HepG2 (cell line): ENCODE results near the gene GNAI2. TPM values are rescaled to one million over a fixed set of nuclear protein-coding genes. Genes with fewer than 3 reads are reported as not detected.

Experiments used
- CBX2 ChIP-seq, 2 experiments: fragments of 200-600 bp in 1 of 2; sonication (generic); formaldehyde crosslinking in 1 of 2; IDR thresholded peaks; 2 replicates each; pipeline versions ENCODE4 v1.7.0 to v1.8.1; 2018 to 2022; ENCODE audit warnings: low read depth in 2 of 2, low read length in 1 of 2, mild to moderate bottlenecking in 1 of 2, missing genetic modification reagents in 1 of 2
- CHCHD3 ChIP-seq: sonication (generic); formaldehyde crosslinking; IDR thresholded peaks from 2 replicates; pipeline ENCODE4 v1.8.0; 2022; ENCODE audit warnings: mild to moderate bottlenecking, missing genetic modification reagents, moderate library complexity
- GABPA ChIP-seq, 2 experiments: IDR thresholded peaks; 2 replicates each; pipeline ENCODE4 v1.6.1; 2011 to 2016; ENCODE audit warnings: low read depth in 2 of 2, low read length in 1 of 2, missing biosample characterization in 1 of 2, missing genetic modification characterization in 1 of 2
- HIVEP1 ChIP-seq: sonication (generic); formaldehyde crosslinking; IDR thresholded peaks from 2 replicates; pipeline ENCODE4 v1.4.0; 2020; ENCODE audit warnings: mild to moderate bottlenecking, missing genetic modification reagents
- HNF4A ChIP-seq: sonication (generic); formaldehyde crosslinking; IDR thresholded peaks from 2 replicates; pipeline ENCODE4 v1.4.0; 2020; ENCODE audit warnings: missing genetic modification reagents
- KAT7 ChIP-seq: IDR thresholded peaks from 2 replicates; pipeline ENCODE4 v1.6.1; 2018; ENCODE audit warnings: borderline replicate concordance, missing compliant biosample characterization
- MTA1 ChIP-seq: sonication (generic); formaldehyde crosslinking; IDR thresholded peaks from 2 replicates; pipeline ENCODE4 v1.4.0; 2020; ENCODE audit warnings: missing genetic modification reagents, mild to moderate bottlenecking, borderline replicate concordance
- MYC ChIP-seq: sonication (generic); formaldehyde crosslinking; IDR thresholded peaks from 2 replicates; pipeline ENCODE4 v1.9.0; 2021; ENCODE audit warnings: missing genetic modification reagents, borderline replicate concordance
- NFYB ChIP-seq: sonication (generic); formaldehyde crosslinking; IDR thresholded peaks from 2 replicates; pipeline ENCODE4 v1.4.0; 2020; ENCODE audit warnings: missing genetic modification reagents
- NRL ChIP-seq: sonication (generic); formaldehyde crosslinking; IDR thresholded peaks from 2 replicates; pipeline ENCODE4 v1.5.0; 2020; ENCODE audit warnings: missing genetic modification reagents, mild to moderate bottlenecking, moderate library complexity, borderline replicate concordance
- PAF1 ChIP-seq: IDR thresholded peaks from 2 replicates; pipeline ENCODE4 v1.6.1; 2016; ENCODE audit warnings: missing genetic modification reagents, missing compliant biosample characterization
- RBAK ChIP-seq: sonication (generic); formaldehyde crosslinking; IDR thresholded peaks from 2 replicates; pipeline ENCODE4 v1.5.1; 2020; ENCODE audit warnings: mild to moderate bottlenecking, missing genetic modification reagents
- RCOR2 ChIP-seq: IDR thresholded peaks from 2 replicates; pipeline ENCODE4 v1.6.1; 2016; ENCODE audit warnings: missing biosample characterization, missing genetic modification reagents
- SIX4 ChIP-seq: sonication (generic); formaldehyde crosslinking; IDR thresholded peaks from 2 replicates; pipeline ENCODE4 v1.4.0; 2020; ENCODE audit warnings: missing genetic modification reagents
- SOX5 ChIP-seq: IDR thresholded peaks from 2 replicates; pipeline ENCODE4 v1.6.1; 2016; ENCODE audit warnings: borderline replicate concordance
- SP140L ChIP-seq: sonication (generic); formaldehyde crosslinking; IDR thresholded peaks from 2 replicates; pipeline ENCODE4 v1.4.0; 2020; ENCODE audit warnings: missing genetic modification reagents, borderline replicate concordance
- TGIF2 ChIP-seq: IDR thresholded peaks from 2 replicates; pipeline ENCODE4 v1.6.1; 2016; ENCODE audit warnings: control low read depth, missing compliant biosample characterization
- ZBTB7A ChIP-seq: sonication (generic); formaldehyde crosslinking; IDR thresholded peaks from 2 replicates; pipeline ENCODE4 v1.8.0; 2022; ENCODE audit warnings: mild to moderate bottlenecking, missing genetic modification reagents
- ZNF136 ChIP-seq: sonication (generic); formaldehyde crosslinking; IDR thresholded peaks from 2 replicates; pipeline ENCODE4 v1.8.1; 2022; ENCODE audit warnings: low read depth, mild to moderate bottlenecking, moderate library complexity, missing genetic modification reagents
- ZNF816 ChIP-seq: sonication (generic); formaldehyde crosslinking; IDR thresholded peaks from 2 replicates; pipeline ENCODE4 v1.8.0; 2022; ENCODE audit warnings: missing genetic modification reagents, mild to moderate bottlenecking, borderline replicate concordance
- polyA plus RNA-seq, 8 experiments: library from polyadenylated mRNA; depleted of rRNA in 3 of 8; stranded (reverse) in 7 of 8; unstranded in 1 of 8; fragments of >200 nt; fragmentation: Illumina TruSeq in 4 of 8; extraction: Trizol in 4 of 8; gene quantifications; 2 replicates each; pipeline versions ENCODE4 v1.2.1 to v1.2.3, GENCODE V29; 2011 to 2016; ENCODE audit warnings: low read depth in 4 of 8, missing spikeins in 1 of 8, mixed read lengths in 1 of 8; ENCODE audit not compliant: insufficient read depth in 1 of 8
- total RNA-seq, 5 experiments: library from RNA; depleted of rRNA; stranded (reverse); fragments of >200 nt; fragmentation: Illumina TruSeq; extraction: Trizol; gene quantifications; 2 replicates each; pipeline ENCODE4 v1.2.3, GENCODE V29; 2016; ENCODE audit warnings: low read depth in 1 of 5
- TF ChIP-seq, protein P1 (sequence below): sonication (generic); formaldehyde crosslinking; IDR thresholded peaks from 2 replicates; pipeline ENCODE4 v1.8.1; 2023; ENCODE audit warnings: mild to moderate bottlenecking, moderate library complexity, missing genetic modification reagents
- TF ChIP-seq, protein P2 (sequence below): sonication (generic); formaldehyde crosslinking; IDR thresholded peaks from 2 replicates; pipeline ENCODE4 v1.4.0; 2020; ENCODE audit warnings: missing genetic modification reagents
- TF ChIP-seq, protein P3 (sequence below): sonication (generic); formaldehyde crosslinking; IDR thresholded peaks from 2 replicates; pipeline ENCODE4 v1.4.0; 2020; ENCODE audit warnings: mild to moderate bottlenecking, missing genetic modification reagents
- TF ChIP-seq, protein P4 (sequence below): sonication (generic); formaldehyde crosslinking; IDR thresholded peaks from 2 replicates; pipeline ENCODE4 v1.5.0; 2020; ENCODE audit warnings: missing genetic modification reagents

GNAI2 gene
- total and polyA plus RNA-seq, 2 of the 13 experiments (the other 11 are each of a cell fraction or from before 2014, with no cell fraction given), result 51.1 to 66.2 TPM

DNA sequence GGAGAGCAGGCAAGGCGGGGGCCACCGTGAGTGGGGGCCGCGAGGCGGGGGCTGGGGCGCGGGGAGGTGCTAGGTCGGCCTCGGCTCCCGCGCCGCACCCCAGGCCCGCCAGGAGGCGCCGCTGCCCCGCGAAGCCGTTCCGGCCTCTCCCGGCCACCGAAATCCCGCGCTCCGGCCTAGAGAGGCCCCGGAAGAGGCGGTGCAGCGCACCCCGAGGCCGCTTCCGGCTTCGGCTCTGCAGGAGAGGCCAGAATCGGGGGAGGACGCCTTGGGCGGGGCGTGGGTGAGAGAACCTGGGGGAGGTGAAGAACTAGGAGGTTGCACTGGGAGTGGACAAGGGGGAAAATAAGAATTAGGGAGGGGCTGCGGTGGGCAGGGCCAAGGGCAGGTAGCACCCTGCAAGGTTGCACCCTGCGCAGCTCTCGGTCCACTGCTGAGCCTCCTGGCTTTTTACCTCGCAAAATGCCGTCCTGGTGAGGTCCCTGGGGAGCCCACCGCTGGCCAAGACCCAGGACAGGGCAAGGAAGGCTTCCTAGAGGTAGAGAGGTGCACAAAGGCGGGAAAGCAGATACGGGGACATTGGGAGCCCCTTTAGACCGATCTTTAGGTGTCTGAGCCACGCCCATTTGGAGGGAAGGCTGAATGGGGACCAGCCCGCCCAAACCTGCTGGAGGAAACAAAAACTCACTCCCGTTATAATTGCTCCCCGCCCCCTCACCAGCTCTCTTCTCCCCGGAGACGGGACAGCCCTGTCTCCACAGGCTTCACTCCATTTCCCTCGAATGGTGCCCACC is 8.4 kb upstream of the GNAI2 start (continued):
- TF ChIP-seq, protein P1, sequence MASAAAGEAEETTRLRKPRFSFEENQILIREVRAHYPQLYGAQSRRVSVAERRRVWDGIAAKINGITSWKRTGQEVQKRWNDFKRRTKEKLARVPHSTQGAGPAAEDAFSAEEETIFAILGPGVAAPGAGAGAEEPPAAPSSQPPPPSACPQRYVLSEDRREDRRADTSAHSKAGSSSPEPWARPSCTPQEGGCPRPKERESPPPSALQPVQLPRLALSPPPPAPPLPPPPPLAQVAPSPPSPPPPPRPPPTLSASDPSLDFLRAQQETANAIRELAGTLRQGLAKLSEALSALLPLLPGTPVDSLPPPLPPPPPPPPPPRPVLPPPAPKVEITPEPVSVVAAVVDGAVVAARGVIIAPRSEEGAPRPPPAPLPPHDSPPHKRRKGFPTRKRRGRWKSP, result no peak; the same call in 1 of the 2 replicates
- TF ChIP-seq CHCHD3 (CRISPR knock-in tag), result no peak
- TF ChIP-seq ZBTB7A (CRISPR knock-in tag), result no peak
- peak; percentile 81; the same call in 1 of the 2 replicates for TF ChIP-seq NRL
- TF ChIP-seq HIVEP1 (CRISPR knock-in tag), result no peak; the same call in 1 of the 2 replicates
- TF ChIP-seq PAF1 (CRISPR knock-in tag), result no peak
- peak; percentile 79; the same call in 1 of the 2 replicates for TF ChIP-seq MYC
- TF ChIP-seq, protein P2, sequence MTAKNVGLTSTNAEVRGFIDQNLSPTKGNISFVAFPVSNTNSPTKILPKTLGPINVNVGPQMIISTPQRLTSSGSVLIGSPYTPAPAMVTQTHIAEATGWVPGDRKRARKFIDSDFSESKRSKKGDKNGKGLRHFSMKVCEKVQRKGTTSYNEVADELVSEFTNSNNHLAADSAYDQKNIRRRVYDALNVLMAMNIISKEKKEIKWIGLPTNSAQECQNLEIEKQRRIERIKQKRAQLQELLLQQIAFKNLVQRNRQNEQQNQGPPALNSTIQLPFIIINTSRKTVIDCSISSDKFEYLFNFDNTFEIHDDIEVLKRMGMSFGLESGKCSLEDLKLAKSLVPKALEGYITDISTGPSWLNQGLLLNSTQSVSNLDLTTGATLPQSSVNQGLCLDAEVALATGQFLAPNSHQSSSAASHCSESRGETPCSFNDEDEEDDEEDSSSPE (CRISPR knock-in tag), result peak; percentile 96
- peak; percentile 73; the same call in 1 of the 2 replicates for TF ChIP-seq SIX4 (CRISPR knock-in tag)
- TF ChIP-seq CBX2 (IDR thresholded peaks at IDR 0.05; ENCODE audit: low read depth, low read length), result no peak
- TF ChIP-seq CBX2 (CRISPR knock-in tag; IDR thresholded peaks at IDR 0.05; ENCODE audit: low read depth), result no peak
- TF ChIP-seq SOX5 (CRISPR knock-in tag), result peak; percentile 62; the same call in 1 of the 2 replicates
- peak; percentile 87 for TF ChIP-seq TGIF2 (CRISPR knock-in tag)
- no peak for TF ChIP-seq MTA1 (CRISPR knock-in tag)
- no peak for TF ChIP-seq GABPA (IDR thresholded peaks at IDR 0.05; ENCODE audit: low read depth, low read length)
- peak; percentile 94 for TF ChIP-seq GABPA (CRISPR knock-in tag; IDR thresholded peaks at IDR 0.05; ENCODE audit: low read depth)
- TF ChIP-seq RBAK (CRISPR knock-in tag), result no peak
- no peak for TF ChIP-seq ZNF816
- TF ChIP-seq, protein P3, sequence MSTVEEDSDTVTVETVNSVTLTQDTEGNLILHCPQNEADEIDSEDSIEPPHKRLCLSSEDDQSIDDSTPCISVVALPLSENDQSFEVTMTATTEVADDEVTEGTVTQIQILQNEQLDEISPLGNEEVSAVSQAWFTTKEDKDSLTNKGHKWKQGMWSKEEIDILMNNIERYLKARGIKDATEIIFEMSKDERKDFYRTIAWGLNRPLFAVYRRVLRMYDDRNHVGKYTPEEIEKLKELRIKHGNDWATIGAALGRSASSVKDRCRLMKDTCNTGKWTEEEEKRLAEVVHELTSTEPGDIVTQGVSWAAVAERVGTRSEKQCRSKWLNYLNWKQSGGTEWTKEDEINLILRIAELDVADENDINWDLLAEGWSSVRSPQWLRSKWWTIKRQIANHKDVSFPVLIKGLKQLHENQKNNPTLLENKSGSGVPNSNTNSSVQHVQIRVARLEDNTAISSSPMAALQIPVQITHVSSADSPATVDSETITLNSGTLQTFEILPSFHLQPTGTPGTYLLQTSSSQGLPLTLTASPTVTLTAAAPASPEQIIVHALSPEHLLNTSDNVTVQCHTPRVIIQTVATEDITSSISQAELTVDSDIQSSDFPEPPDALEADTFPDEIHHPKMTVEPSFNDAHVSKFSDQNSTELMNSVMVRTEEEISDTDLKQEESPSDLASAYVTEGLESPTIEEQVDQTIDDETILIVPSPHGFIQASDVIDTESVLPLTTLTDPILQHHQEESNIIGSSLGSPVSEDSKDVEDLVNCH (CRISPR knock-in tag), result no peak
- no peak for TF ChIP-seq RCOR2 (CRISPR knock-in tag)
- TF ChIP-seq NFYB, result peak; percentile 52
- TF ChIP-seq, protein P4, sequence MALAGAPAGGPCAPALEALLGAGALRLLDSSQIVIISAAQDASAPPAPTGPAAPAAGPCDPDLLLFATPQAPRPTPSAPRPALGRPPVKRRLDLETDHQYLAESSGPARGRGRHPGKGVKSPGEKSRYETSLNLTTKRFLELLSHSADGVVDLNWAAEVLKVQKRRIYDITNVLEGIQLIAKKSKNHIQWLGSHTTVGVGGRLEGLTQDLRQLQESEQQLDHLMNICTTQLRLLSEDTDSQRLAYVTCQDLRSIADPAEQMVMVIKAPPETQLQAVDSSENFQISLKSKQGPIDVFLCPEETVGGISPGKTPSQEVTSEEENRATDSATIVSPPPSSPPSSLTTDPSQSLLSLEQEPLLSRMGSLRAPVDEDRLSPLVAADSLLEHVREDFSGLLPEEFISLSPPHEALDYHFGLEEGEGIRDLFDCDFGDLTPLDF, result peak; percentile 70; the same call in 1 of the 2 replicates
- TF ChIP-seq ZNF136, result peak; percentile 49; the same call in 1 of the 2 replicates
- TF ChIP-seq SP140L (CRISPR knock-in tag), result peak; percentile 62; the same call in 1 of the 2 replicates
- peak; percentile 20; the same call in 1 of the 2 replicates for TF ChIP-seq HNF4A (CRISPR knock-in tag)
- peak; percentile 97 for TF ChIP-seq KAT7
